OCI-LY1 (cell line): ENCODE measurements around the gene GOLIM4.

Experiments used
- H2AFZ ChIP-seq: fragments of 200-600 bp; sonication (generic), shearing (Covaris generic); 2 replicates; pipeline ENCODE4 v1.6.0; 2014; ENCODE audit warnings: antibody characterized with exemption, mild to moderate bottlenecking, low read length
- H3F3A ChIP-seq: fragments of 200-600 bp; sonication (generic), shearing (Covaris generic); 2 replicates; pipeline ENCODE4 v1.6.0; 2014; ENCODE audit warnings: mild to moderate bottlenecking, antibody characterized with exemption, low read length, moderate library complexity; ENCODE audit not compliant: insufficient read depth
- H3K27ac ChIP-seq: fragments of 200-600 bp; sonication (generic); 2 replicates; pipeline ENCODE4 v1.5.1; 2014; ENCODE audit warnings: low read length, mixed run types, mild to moderate bottlenecking, low read depth; ENCODE audit not compliant: poor library complexity, severe bottlenecking
- H3K27me3 ChIP-seq: fragments of 200-600 bp; sonication (generic); 2 replicates; pipeline ENCODE4 v1.6.0; 2014; ENCODE audit warnings: antibody characterized with exemption, mild to moderate bottlenecking, low read length, moderate library complexity; ENCODE audit not compliant: insufficient read depth
- H3K36me3 ChIP-seq: fragments of 200-600 bp; sonication (generic); 2 replicates; pipeline ENCODE4 v1.6.1; 2014; ENCODE audit warnings: mild to moderate bottlenecking, antibody characterized with exemption, low read length, moderate library complexity, mixed read lengths; ENCODE audit not compliant: insufficient read depth
- H3K4me1 ChIP-seq: fragments of 200-600 bp; sonication (generic); 2 replicates; pipeline ENCODE4 v1.5.1; 2014; ENCODE audit warnings: mild to moderate bottlenecking, low read length, moderate library complexity; ENCODE audit not compliant: insufficient read depth, severe bottlenecking
- H3K4me2 ChIP-seq: fragments of 200-600 bp; sonication (generic), shearing (Covaris generic); 2 replicates; pipeline ENCODE4 v1.6.1; 2014; ENCODE audit warnings: low read length
- H3K4me3 ChIP-seq: fragments of 200-600 bp; sonication (generic); 2 replicates; pipeline ENCODE4 v1.5.1; 2014; ENCODE audit warnings: low read length, low read depth, mild to moderate bottlenecking, mixed read lengths; ENCODE audit not compliant: poor library complexity, severe bottlenecking
- H3K79me2 ChIP-seq: fragments of 200-600 bp; shearing (Covaris generic); 2 replicates; pipeline ENCODE4 v1.6.1; 2016; ENCODE audit warnings: mixed run types, low read length, mixed read lengths; ENCODE audit not compliant: insufficient read depth
- H3K9ac ChIP-seq: fragments of 200-600 bp; sonication (generic), shearing (Covaris generic); 2 replicates; pipeline ENCODE4 v1.6.1; 2014; ENCODE audit warnings: mild to moderate bottlenecking, low read length, mixed read lengths
- H3K9me2 ChIP-seq: fragments of 200-600 bp; sonication (generic), shearing (Covaris generic); 2 replicates; pipeline ENCODE4 v1.6.1; 2014; ENCODE audit warnings: low read depth, mild to moderate bottlenecking, low read length, mixed read lengths
- H3K9me3 ChIP-seq: fragments of 200-600 bp; shearing (Covaris generic); 2 replicates; pipeline ENCODE4 v1.6.1; 2014; ENCODE audit warnings: low read length, mixed read lengths
- H4K20me1 ChIP-seq: fragments of 200-600 bp; sonication (generic), shearing (Covaris generic); 2 replicates; pipeline ENCODE4 v1.6.0; 2016; ENCODE audit warnings: mild to moderate bottlenecking, low read length; ENCODE audit not compliant: insufficient read depth
- EZH2 ChIP-seq: fragments of 200-600 bp; sonication (generic), shearing (Covaris generic); IDR thresholded peaks from 2 replicates; pipeline ENCODE4 v1.8.0; 2017; ENCODE audit warnings: borderline replicate concordance, mixed run types, mild to moderate bottlenecking, antibody characterized with exemption, low read length, moderate library complexity, mixed read lengths
- TF ChIP-seq, protein P1 (sequence below): fragments of 200-600 bp; sonication (generic), shearing (Covaris generic); IDR thresholded peaks from 2 replicates; pipeline ENCODE4 v1.5.1; 2017; ENCODE audit warnings: mild to moderate bottlenecking, antibody characterized with exemption, low read length, moderate library complexity, mixed read lengths

Gene GOLIM4

DNA sequence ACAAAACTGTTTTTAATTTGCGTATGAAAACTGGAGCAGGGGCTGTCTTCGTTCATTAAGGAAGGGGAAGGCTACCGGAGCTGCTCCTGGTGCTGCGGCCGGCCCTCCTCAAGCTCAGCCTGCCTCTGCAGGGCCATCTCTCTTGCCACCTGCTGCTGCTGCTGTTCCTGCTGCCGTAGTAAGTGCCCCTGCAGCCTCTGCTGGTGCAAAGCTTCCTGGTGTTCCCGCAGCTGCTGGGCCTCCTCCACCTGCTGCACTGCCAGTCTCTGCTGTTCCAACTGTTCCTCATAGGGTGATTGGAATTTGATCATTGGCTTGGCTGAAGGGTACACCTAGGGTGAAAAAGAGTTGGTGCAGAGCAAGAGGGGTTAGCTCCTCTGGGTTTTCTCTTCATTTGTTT is 66.0 kb downstream of the GOLIM4 start:
- no peak for TF ChIP-seq EZH2
- TF ChIP-seq, protein P1, sequence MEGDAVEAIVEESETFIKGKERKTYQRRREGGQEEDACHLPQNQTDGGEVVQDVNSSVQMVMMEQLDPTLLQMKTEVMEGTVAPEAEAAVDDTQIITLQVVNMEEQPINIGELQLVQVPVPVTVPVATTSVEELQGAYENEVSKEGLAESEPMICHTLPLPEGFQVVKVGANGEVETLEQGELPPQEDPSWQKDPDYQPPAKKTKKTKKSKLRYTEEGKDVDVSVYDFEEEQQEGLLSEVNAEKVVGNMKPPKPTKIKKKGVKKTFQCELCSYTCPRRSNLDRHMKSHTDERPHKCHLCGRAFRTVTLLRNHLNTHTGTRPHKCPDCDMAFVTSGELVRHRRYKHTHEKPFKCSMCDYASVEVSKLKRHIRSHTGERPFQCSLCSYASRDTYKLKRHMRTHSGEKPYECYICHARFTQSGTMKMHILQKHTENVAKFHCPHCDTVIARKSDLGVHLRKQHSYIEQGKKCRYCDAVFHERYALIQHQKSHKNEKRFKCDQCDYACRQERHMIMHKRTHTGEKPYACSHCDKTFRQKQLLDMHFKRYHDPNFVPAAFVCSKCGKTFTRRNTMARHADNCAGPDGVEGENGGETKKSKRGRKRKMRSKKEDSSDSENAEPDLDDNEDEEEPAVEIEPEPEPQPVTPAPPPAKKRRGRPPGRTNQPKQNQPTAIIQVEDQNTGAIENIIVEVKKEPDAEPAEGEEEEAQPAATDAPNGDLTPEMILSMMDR: no peak

DNA sequence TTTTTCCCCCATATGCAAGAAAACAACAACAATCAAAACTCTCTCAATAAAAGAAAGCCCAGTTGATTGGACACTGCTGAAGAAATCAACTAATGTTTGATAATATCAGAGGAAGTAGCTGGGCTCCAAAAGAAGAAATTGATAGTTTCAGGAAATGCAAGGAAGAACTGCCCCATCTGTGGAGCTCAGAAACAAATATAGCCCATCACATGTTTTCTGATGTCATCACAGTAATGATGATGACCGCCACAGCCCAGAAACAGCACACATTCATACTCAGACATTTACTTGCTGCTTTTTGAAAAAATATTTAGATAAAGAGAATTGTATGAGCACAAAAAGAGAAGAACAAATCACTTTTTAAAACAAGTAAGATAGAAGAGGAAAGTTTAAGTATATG is 67.6 kb downstream of the GOLIM4 start:
- no peaks in the 10 kb centered on the region for H3K9me3 ChIP-seq
- H3K9me2 ChIP-seq: no peaks in the 10 kb centered on the region
- H3K4me1 ChIP-seq: no peaks in the 10 kb centered on the region
- no peaks in the 10 kb centered on the region for H3K79me2 ChIP-seq
- TF ChIP-seq, protein P1: no peak
- TF ChIP-seq EZH2: no peak
- no peaks in the 10 kb centered on the region for H3F3A ChIP-seq
- H2AFZ ChIP-seq: no peak overlapping the region
- H3K4me3 ChIP-seq: no peak overlapping the region
- no peaks in the 10 kb centered on the region for H4K20me1 ChIP-seq
- no peak overlapping the region for H3K4me2 ChIP-seq
- H3K36me3 ChIP-seq: peaks cover 84% of the 10 kb centered on the region
- H3K27ac ChIP-seq: no peak overlapping the region
- H3K9ac ChIP-seq: no peak overlapping the region
- H3K27me3 ChIP-seq: no peaks in the 10 kb centered on the region

More for the DNA sequence above, 66.0 kb downstream of the GOLIM4 start:
- no peak overlapping the region for H3K4me3 ChIP-seq
- no peaks in the 10 kb centered on the region for H3K4me1 ChIP-seq
- H3K27ac ChIP-seq: no peak overlapping the region
- H3K36me3 ChIP-seq: peaks cover 74% of the 10 kb centered on the region
- no peak overlapping the region for H3K4me2 ChIP-seq
- H4K20me1 ChIP-seq: no peaks in the 10 kb centered on the region
- H3K79me2 ChIP-seq: no peaks in the 10 kb centered on the region
- H3K9me2 ChIP-seq: no peaks in the 10 kb centered on the region
- no peaks in the 10 kb centered on the region for H3K27me3 ChIP-seq
- H3K9ac ChIP-seq: no peak overlapping the region
- H3K9me3 ChIP-seq: no peaks in the 10 kb centered on the region
- no peak overlapping the region for H2AFZ ChIP-seq
- no peaks in the 10 kb centered on the region for H3F3A ChIP-seq

DNA sequence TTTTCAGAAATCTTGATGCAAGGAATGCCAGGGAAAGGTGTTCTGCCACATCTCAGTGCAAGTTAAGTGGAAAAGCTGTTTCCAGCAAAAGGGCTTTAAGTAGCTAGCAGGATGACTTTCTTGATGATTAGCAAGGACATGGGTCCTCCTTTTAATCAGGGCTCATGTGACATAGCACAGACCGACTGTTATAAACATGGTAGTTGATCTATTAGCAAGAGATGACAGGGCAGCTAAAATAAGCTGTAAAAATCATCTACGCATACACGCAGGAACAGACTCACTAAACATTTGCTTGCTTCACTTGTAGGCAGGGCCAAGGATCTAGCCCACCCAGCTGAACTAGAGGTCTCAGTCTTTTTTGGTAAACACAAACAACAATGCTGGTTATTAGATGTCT is 69.0 kb downstream of the GOLIM4 start:
- Histone ChIP-seq H3K27ac (no peak overlapping the region), H2AFZ (no peak overlapping the region), H3K79me2 (no peaks in the 10 kb centered on the region), H3K4me2 (no peak overlapping the region), H3F3A (no peaks in the 10 kb centered on the region), H3K36me3 (peaks cover 86% of the 10 kb centered on the region), H3K4me1 (no peaks in the 10 kb centered on the region), H4K20me1 (no peaks in the 10 kb centered on the region), H3K9ac (no peak overlapping the region), H3K27me3 (no peaks in the 10 kb centered on the region), H3K4me3 (no peak overlapping the region), H3K9me2 (no peaks in the 10 kb centered on the region), H3K9me3 (no peaks in the 10 kb centered on the region)
- no peak for TF ChIP-seq EZH2
- TF ChIP-seq, protein P1: no peak
